SK-N-SH (cell line): ENCODE data around the gene RPS6KA2.

Experiments used
- CTCF ChIP-seq: fragments of 200-600 bp; sonication (generic); IDR thresholded peaks from 2 replicates; pipeline ENCODE4 v1.6.1; 2017; ENCODE audit warnings: antibody characterized with exemption, mild to moderate bottlenecking, moderate library complexity
- EP300 ChIP-seq, 2 experiments: IDR thresholded peaks; 2 replicates each; pipeline versions ENCODE4 v1.4.0 to v1.6.1; 2012; ENCODE audit warnings: borderline replicate concordance in 1 of 2, low read depth in 1 of 2, low read length in 1 of 2
- GATA2 ChIP-seq: sonication (generic); formaldehyde crosslinking; IDR thresholded peaks from 2 replicates; pipeline ENCODE4 v1.5.0; 2020; ENCODE audit warnings: mild to moderate bottlenecking, missing genetic modification reagents
- SIN3A ChIP-seq: IDR thresholded peaks from 2 replicates; pipeline ENCODE4 v1.6.1; 2012; ENCODE audit warnings: low read depth, mild to moderate bottlenecking, low read length, moderate library complexity, borderline replicate concordance
- TAF1 ChIP-seq: IDR thresholded peaks from 2 replicates; pipeline ENCODE4 v1.6.1; 2012; ENCODE audit warnings: low read depth, mild to moderate bottlenecking, low read length, moderate library complexity, borderline replicate concordance
- TF ChIP-seq, protein P1 (sequence below): IDR thresholded peaks from 2 replicates; pipeline ENCODE4 v1.4.0; 2012; ENCODE audit warnings: low read depth

DNA sequence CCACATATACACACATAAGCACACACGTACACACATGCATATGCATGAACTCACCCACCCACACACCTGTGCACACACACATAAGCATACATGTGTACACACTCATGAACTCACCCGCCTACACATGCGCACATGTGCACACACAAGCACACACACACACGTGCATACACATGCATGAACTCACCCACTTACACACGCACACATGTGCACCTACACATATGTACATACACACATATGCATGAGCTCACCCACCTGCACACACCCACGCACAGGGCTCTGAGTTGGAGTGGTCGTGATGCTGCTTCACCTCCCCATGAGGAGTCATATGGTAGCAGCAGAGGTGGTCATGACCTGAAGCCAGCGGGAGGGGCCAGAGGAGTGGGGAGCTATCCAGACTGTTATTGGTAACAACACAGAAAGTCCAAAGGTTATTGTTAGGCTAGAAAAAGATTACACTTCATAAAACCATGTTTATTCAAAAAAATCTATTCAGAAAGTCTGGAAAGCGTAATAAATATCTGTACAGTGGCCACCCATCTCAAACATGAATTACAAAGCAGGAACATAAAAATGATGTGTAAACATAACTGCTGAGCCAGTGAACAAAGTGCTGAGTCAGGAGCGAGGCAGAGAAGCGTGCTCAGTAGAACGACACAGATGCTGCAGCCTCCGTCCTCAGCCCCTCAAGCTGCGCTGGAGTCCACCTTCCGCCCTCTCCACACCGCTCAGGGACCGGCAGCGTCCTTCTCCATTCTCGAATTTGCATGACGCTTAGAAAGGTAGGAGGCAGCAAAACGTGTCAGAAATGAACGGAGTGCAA, 217.9 kb downstream of the RPS6KA2 start:
- TF ChIP-seq EP300 (IDR thresholded peaks at IDR 0.05; ENCODE audit: borderline replicate concordance in 1 of 2, low read depth in 1 of 2, low read length in 1 of 2) = no peak
- TF ChIP-seq GATA2 = no peak
- no peak for TF ChIP-seq SIN3A
- TF ChIP-seq CTCF = no peak
- no peak for TF ChIP-seq TAF1
- TF ChIP-seq, protein P1, sequence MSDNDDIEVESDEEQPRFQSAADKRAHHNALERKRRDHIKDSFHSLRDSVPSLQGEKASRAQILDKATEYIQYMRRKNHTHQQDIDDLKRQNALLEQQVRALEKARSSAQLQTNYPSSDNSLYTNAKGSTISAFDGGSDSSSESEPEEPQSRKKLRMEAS = no peak
